OCI-LY3 (cell line): ENCODE results near the gene E2F3.

Experiments
- H2AFZ ChIP-seq: fragments of 200-600, 300-600 bp; shearing (Covaris generic); 2 replicates; pipeline ENCODE4 v1.6.0; 2014; ENCODE audit warnings: antibody characterized with exemption, low read depth, low read length
- H3K27ac ChIP-seq: fragments of 200-600, 300-600 bp; sonication (generic); 2 replicates; pipeline ENCODE4 v1.5.1; 2014; ENCODE audit warnings: mild to moderate bottlenecking, low read length, moderate library complexity, mixed read lengths
- H3K27me3 ChIP-seq: fragments of 200-600, 300-600 bp; sonication (generic); 2 replicates; pipeline ENCODE4 v1.6.1; 2014; ENCODE audit warnings: low read depth, low read length, mixed read lengths
- H3K36me3 ChIP-seq: fragments of 200-600, 300-600 bp; sonication (generic); replicated peaks from 2 replicates; pipeline ENCODE3; 2014; ENCODE audit warnings: low read depth, low read length, mixed read lengths
- H3K4me1 ChIP-seq: fragments of 300-600, 200-600 bp; sonication (generic); 2 replicates; pipeline ENCODE4 v1.6.1; 2014; ENCODE audit warnings: low read length, mixed read lengths
- H3K4me2 ChIP-seq: fragments of 200-600, 300-600 bp; sonication (generic); 2 replicates; pipeline ENCODE4 v1.6.1; 2014; ENCODE audit warnings: low read length, mixed read lengths
- H3K4me3 ChIP-seq: fragments of 300-600, 200-600 bp; sonication (generic); 2 replicates; pipeline ENCODE4 v1.5.1; 2014; ENCODE audit warnings: antibody characterized with exemption, mild to moderate bottlenecking, low read length, moderate library complexity
- H3K79me2 ChIP-seq: fragments of 300-600, 200-600 bp; shearing (Covaris generic); 2 replicates; pipeline ENCODE4 v1.6.1; 2014; ENCODE audit warnings: mild to moderate bottlenecking, low read length, mixed read lengths
- H3K9ac ChIP-seq: fragments of 300-600, 200-600 bp; shearing (Covaris generic); 2 replicates; pipeline ENCODE4 v1.6.0; 2014; ENCODE audit warnings: mild to moderate bottlenecking, low read length, moderate library complexity
- H3K9me3 ChIP-seq: fragments of 200-600, 300-600 bp; shearing (Covaris generic); 2 replicates; pipeline ENCODE4 v1.6.1; 2014; ENCODE audit warnings: low read length, mixed read lengths; ENCODE audit not compliant: insufficient read depth
- H4K20me1 ChIP-seq: fragments of 200-600, 300-600 bp; sonication (generic); 2 replicates; pipeline ENCODE4 v1.6.1; 2016; ENCODE audit warnings: low read length, mixed read lengths; ENCODE audit not compliant: insufficient read depth
- EZH2phosphoT487 ChIP-seq: fragments of 200-600 bp; shearing (Covaris generic); IDR thresholded peaks from 2 replicates; pipeline ENCODE4 v1.6.1; 2018; ENCODE audit warnings: antibody characterized with exemption, mixed run types, low read depth
- TF ChIP-seq, protein P1 (sequence below): fragments of 200-600, 300-600 bp; sonication (generic); IDR thresholded peaks from 2 replicates; pipeline ENCODE4 v1.5.1; 2014; ENCODE audit warnings: antibody characterized with exemption, low read length, low read depth

Gene E2F3

GRCh38 chr6:20477485-20477884 lies 75.8 kb downstream of the E2F3 start:
- Histone ChIP-seq H3K27ac (no peak overlapping the region), H3K9me3 (no peaks in the 10 kb centered on the region), H3K4me3 (no peak overlapping the region), H3K9ac (no peak overlapping the region), H3K36me3 (peaks cover 6% of the 10 kb centered on the region), H3K4me1 (no peaks in the 10 kb centered on the region), H3K79me2 (peaks cover 35% of the 10 kb centered on the region), H3K4me2 (no peak overlapping the region), H3K27me3 (no peaks in the 10 kb centered on the region), H4K20me1 (peaks cover 10% of the 10 kb centered on the region), H2AFZ (no peak overlapping the region)
- TF ChIP-seq EZH2phosphoT487: no peak
- TF ChIP-seq, protein P1, sequence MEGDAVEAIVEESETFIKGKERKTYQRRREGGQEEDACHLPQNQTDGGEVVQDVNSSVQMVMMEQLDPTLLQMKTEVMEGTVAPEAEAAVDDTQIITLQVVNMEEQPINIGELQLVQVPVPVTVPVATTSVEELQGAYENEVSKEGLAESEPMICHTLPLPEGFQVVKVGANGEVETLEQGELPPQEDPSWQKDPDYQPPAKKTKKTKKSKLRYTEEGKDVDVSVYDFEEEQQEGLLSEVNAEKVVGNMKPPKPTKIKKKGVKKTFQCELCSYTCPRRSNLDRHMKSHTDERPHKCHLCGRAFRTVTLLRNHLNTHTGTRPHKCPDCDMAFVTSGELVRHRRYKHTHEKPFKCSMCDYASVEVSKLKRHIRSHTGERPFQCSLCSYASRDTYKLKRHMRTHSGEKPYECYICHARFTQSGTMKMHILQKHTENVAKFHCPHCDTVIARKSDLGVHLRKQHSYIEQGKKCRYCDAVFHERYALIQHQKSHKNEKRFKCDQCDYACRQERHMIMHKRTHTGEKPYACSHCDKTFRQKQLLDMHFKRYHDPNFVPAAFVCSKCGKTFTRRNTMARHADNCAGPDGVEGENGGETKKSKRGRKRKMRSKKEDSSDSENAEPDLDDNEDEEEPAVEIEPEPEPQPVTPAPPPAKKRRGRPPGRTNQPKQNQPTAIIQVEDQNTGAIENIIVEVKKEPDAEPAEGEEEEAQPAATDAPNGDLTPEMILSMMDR: no peak

- no peaks in the 10 kb centered on the region for H3K4me1 ChIP-seq
- no peak overlapping the region for H3K4me3 ChIP-seq
- no peak for TF ChIP-seq EZH2phosphoT487
- TF ChIP-seq, protein P1: no peak
- H2AFZ ChIP-seq: no peak overlapping the region
- H3K9ac ChIP-seq: no peak overlapping the region
- H4K20me1 ChIP-seq: peaks cover 5% of the 10 kb centered on the region; the same call in 1 of the 2 replicates
- H3K36me3 ChIP-seq: peaks cover 8% of the 10 kb centered on the region
- no peak overlapping the region for H3K4me2 ChIP-seq
- H3K27me3 ChIP-seq: no peaks in the 10 kb centered on the region
- H3K9me3 ChIP-seq: no peaks in the 10 kb centered on the region
- H3K79me2 ChIP-seq: peaks cover 29% of the 10 kb centered on the region
- no peak overlapping the region for H3K27ac ChIP-seq
Observed at GRCh38 chr6:20479060-20479459, 77.4 kb downstream of the E2F3 start.

GRCh38 chr6:20479526-20479925 lies 77.8 kb downstream of the E2F3 start:
- Histone ChIP-seq H3K4me1 (no peaks in the 10 kb centered on the region), H3K79me2 (peaks cover 24% of the 10 kb centered on the region), H3K27ac (no peak overlapping the region), H3K9ac (no peak overlapping the region), H3K27me3 (no peaks in the 10 kb centered on the region), H3K9me3 (no peaks in the 10 kb centered on the region), H4K20me1 (peaks cover 5% of the 10 kb centered on the region; the same call in 1 of the 2 replicates), H3K4me2 (no peak overlapping the region), H2AFZ (no peak overlapping the region), H3K36me3 (peaks cover 8% of the 10 kb centered on the region), H3K4me3 (no peak overlapping the region)
- TF ChIP-seq EZH2phosphoT487: no peak
- TF ChIP-seq, protein P1: no peak

- Histone ChIP-seq H3K79me2 (peaks cover 11% of the 10 kb centered on the region), H2AFZ (no peak overlapping the region), H3K9ac (no peak overlapping the region), H3K27ac (no peak overlapping the region), H3K27me3 (no peaks in the 10 kb centered on the region), H3K36me3 (peaks cover 8% of the 10 kb centered on the region), H3K4me2 (no peak overlapping the region), H3K9me3 (no peaks in the 10 kb centered on the region), H3K4me1 (no peaks in the 10 kb centered on the region), H3K4me3 (no peak overlapping the region), H4K20me1 (no peaks in the 10 kb centered on the region)
- no peak for TF ChIP-seq EZH2phosphoT487
- TF ChIP-seq, protein P1: no peak
Observed at GRCh38 chr6:20481281-20481680, 79.6 kb downstream of the E2F3 start.
